Prostate gland (tissue), 2 donors: ENCODE data around the gene SLCO1B3. TPM values are rescaled to one million over a fixed set of nuclear protein-coding genes. Genes with fewer than 3 reads are reported as not detected.
A peak's percentile ranks its signal among the peaks of the same experiment; 100 is the strongest.

Source experiments
- DNase-seq: peaks from one replicate; pipeline ENCODE4 v3.0.0-alpha.2; 2019; ENCODE audit warnings: low spot score
- H3K27ac ChIP-seq, 2 donors: fragments of 200-600 bp; sonication (generic); 2 replicates each; pipeline ENCODE4 v1.5.1; 2017 to 2019
- H3K27me3 ChIP-seq: fragments of 200-600 bp; sonication (generic); replicated peaks from 2 replicates; pipeline ENCODE4 v1.5.1; 2019; ENCODE audit not compliant: insufficient read depth
- H3K36me3 ChIP-seq, 2 donors: fragments of 200-600 bp; sonication (generic); 1 replicate in 1 of 2; 2 replicates in 1 of 2; pipeline versions ENCODE4 v1.5.1 to v1.8.1; 2017 to 2019
- H3K4me1 ChIP-seq: fragments of 200-600 bp; sonication (generic); replicated peaks from 2 replicates; pipeline ENCODE4 v1.5.1; 2019
- H3K4me3 ChIP-seq, 2 donors: fragments of 200-600 bp; sonication (generic); 2 replicates each; pipeline ENCODE4 v1.5.1; 2017 to 2019
- H3K9me3 ChIP-seq: fragments of 200-600 bp; sonication (generic); 2 replicates; pipeline ENCODE4 v1.5.1; 2017
- POLR2A ChIP-seq: fragments of 450-650 bp; IDR thresholded peaks from one replicate; pipeline ENCODE4 v1.6.1; 2016; ENCODE audit warnings: antibody characterized with exemption, mild to moderate bottlenecking
- POLR2AphosphoS5 ChIP-seq: sonication (generic); formaldehyde crosslinking; IDR thresholded peaks from one replicate; pipeline ENCODE4 v1.6.1; 2017; ENCODE audit warnings: antibody characterized with exemption
- WGBS: methylation state at CpG from one replicate; pipeline ENCODE4 v1.1.5; 2018; 5-methylcytosine and 5-hydroxymethylcytosine counted together
- intact Hi-C: fragments of 100-400 bp; cut with DNase I; formaldehyde crosslinking; loops from one replicate; pipeline ENCODE4 v1.14.2; 2022
- total RNA-seq, 2 donors: library from RNA; depleted of rRNA; stranded (reverse); fragments of >200 nt; gene quantifications; one replicate each; pipeline ENCODE4 v1.1.0, GENCODE V29; 2016
- TF ChIP-seq, protein P1 (sequence below), 4 experiments: fragments of 200-600 bp in 2 of 4; fragments of 450-650 bp in 2 of 4; sonication (generic) in 2 of 4; IDR thresholded peaks; 1 replicate in 3 of 4; 2 replicates in 1 of 4; pipeline ENCODE4 v1.5.1; 2016 to 2019; ENCODE audit warnings: antibody characterized with exemption in 4 of 4, mild to moderate bottlenecking in 2 of 4, moderate library complexity in 2 of 4

The SLCO1B3 gene
- total RNA-seq, 2 donors from 2014 or later: 0.27 TPM; not detected in 1

DNA sequence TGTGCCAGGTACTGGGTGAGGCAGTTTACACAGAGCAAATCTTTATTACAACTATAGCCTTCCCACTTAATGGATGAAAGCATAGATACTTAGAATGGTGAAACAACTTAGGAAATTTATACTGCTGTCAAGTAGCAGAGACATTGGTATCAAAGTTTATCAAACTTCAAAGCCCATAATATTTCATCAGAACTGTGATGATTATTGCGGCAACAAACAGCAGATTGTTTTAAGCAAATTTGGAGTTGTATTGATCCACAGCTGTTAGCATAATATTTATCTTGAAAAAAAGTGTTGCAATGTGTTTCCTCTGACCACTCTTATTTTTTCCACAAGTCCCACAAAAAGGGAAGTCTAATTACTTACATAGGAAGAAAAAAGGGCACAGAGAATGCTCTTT is 2.0 kb upstream of the SLCO1B3 start:
- no peaks in the 10 kb centered on the region for H3K9me3 ChIP-seq
- H3K27ac ChIP-seq: no peak overlapping the region
- WGBS: 65% methylated on average over 1 of the region's 1 CpG
- H3K27me3 ChIP-seq: no peaks in the 10 kb centered on the region
- no peak overlapping the region for H3K4me3 ChIP-seq
- intact Hi-C loops: loop anchor here (10.0 kb wide), 1 partner anchor 1064 kb away; no protein-coding TSS in a partner anchor
- H3K36me3 ChIP-seq: no peaks in the 10 kb centered on the region
- H3K4me1 ChIP-seq: no peaks in the 10 kb centered on the region
- TF ChIP-seq POLR2A (no peak), POLR2AphosphoS5 (no peak)
- TF ChIP-seq, protein P1, sequence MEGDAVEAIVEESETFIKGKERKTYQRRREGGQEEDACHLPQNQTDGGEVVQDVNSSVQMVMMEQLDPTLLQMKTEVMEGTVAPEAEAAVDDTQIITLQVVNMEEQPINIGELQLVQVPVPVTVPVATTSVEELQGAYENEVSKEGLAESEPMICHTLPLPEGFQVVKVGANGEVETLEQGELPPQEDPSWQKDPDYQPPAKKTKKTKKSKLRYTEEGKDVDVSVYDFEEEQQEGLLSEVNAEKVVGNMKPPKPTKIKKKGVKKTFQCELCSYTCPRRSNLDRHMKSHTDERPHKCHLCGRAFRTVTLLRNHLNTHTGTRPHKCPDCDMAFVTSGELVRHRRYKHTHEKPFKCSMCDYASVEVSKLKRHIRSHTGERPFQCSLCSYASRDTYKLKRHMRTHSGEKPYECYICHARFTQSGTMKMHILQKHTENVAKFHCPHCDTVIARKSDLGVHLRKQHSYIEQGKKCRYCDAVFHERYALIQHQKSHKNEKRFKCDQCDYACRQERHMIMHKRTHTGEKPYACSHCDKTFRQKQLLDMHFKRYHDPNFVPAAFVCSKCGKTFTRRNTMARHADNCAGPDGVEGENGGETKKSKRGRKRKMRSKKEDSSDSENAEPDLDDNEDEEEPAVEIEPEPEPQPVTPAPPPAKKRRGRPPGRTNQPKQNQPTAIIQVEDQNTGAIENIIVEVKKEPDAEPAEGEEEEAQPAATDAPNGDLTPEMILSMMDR (IDR thresholded peaks at IDR 0.05): no peak
- DNase-seq: no peak

DNA sequence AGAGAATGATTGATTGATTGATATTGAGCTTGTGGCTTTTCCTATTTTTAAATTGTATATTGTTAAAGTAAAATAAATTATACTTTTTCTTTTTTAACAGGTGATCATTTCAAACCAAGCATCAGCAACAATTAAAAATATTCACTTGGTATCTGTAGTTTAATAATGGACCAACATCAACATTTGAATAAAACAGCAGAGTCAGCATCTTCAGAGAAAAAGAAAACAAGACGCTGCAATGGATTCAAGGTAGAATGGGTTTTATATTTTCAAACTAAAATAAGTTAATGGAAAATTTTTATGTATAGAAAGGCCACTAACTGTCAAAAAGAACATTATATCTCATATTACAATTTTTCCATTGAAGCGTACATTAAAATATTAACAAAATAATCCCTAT is 5.1 kb downstream of the SLCO1B3 start:
- intact Hi-C loops: no loop called here
- no peaks in the 10 kb centered on the region for H3K27me3 ChIP-seq
- H3K27ac ChIP-seq: no peak overlapping the region
- WGBS: 93% methylated on average over 2 of the region's 2 CpGs
- no peaks in the 10 kb centered on the region for H3K4me1 ChIP-seq
- H3K36me3 ChIP-seq: no peaks in the 10 kb centered on the region
- H3K9me3 ChIP-seq: no peaks in the 10 kb centered on the region
- DNase-seq: no peak
- TF ChIP-seq POLR2A (no peak), POLR2AphosphoS5 (no peak)
- TF ChIP-seq, protein P1 (IDR thresholded peaks at IDR 0.05): no peak
- no peak overlapping the region for H3K4me3 ChIP-seq

DNA sequence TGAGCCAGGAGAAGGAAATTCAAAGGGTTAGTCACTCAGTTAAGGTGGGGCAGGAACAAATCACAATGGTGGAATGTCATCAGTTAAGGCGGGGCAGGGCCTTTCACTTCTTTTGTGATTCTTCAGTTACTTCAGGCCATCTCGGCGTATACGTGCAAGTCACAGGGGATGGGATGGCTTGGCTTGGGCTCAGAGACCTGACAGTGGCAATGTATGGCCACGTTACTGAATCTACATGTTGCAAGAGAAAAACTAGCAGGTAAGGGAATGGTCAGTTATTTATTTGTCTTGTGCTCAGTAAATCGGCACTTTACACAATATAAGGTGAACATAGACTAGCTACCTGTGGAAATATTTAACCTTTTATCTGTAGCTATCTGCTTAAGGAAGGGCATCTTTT is 11.9 kb downstream of the SLCO1B3 start:
- TF ChIP-seq POLR2A (no peak), POLR2AphosphoS5 (no peak)
- TF ChIP-seq, protein P1 (IDR thresholded peaks at IDR 0.05): no peak
- intact Hi-C loops: no loop called here
- H3K27ac ChIP-seq: no peak overlapping the region
- no peaks in the 10 kb centered on the region for H3K36me3 ChIP-seq
- no peaks in the 10 kb centered on the region for H3K4me1 ChIP-seq
- H3K9me3 ChIP-seq: no peaks in the 10 kb centered on the region
- no peak overlapping the region for H3K4me3 ChIP-seq
- no peak for DNase-seq
- no peaks in the 10 kb centered on the region for H3K27me3 ChIP-seq
- 97% methylated on average over 6 of the region's 6 CpGs for WGBS

DNA sequence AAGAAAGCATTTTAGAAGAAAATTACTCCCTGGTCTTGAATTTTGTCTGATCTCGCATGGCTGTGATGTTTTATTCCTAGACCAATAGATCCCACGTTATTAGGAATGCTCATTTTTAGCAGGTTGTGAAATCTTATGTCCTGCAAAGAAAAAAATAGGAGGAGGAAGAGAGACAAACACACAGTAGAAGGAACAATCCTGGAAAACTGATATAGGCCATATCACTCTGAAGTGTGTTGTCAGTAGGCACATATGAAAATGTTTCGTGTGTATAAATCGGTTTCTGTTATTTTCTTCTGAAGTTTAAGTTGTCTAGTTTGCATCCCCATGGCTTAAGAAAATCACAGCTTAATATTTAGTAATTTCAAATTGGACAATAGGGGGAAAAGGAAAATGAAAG is 12.4 kb downstream of the SLCO1B3 start:
- TF ChIP-seq, protein P1 (IDR thresholded peaks at IDR 0.05): no peak
- TF ChIP-seq POLR2AphosphoS5 (no peak), POLR2A (no peak)
- no peak for DNase-seq
- WGBS: 72% methylated on average over 4 of the region's 4 CpGs
- no peak overlapping the region for H3K4me3 ChIP-seq
- no peaks in the 10 kb centered on the region for H3K9me3 ChIP-seq
- H3K36me3 ChIP-seq: no peaks in the 10 kb centered on the region
- no peaks in the 10 kb centered on the region for H3K4me1 ChIP-seq
- H3K27ac ChIP-seq: no peak overlapping the region
- H3K27me3 ChIP-seq: no peaks in the 10 kb centered on the region
- intact Hi-C loops: no loop called here

DNA sequence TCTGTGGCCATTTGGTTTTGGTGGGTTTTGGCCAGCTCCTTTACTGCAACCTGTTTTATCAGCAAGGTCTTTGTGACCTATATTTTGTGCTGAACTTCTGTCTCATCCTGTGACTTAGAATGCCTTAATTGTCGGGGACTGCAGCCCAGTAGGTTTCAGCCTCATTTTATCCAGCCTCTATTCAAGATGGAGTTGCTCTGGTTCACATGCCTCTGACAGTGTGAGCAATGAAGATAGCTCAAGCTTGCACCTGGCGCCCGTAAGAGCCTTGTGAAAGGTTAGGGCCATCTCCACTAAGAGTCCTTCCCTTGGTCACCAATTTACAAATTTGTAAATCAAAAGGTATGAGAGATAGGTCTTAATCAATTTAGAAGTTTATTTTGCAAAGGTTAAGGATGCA is 19.4 kb downstream of the SLCO1B3 start:
- Histone ChIP-seq H3K27ac (peak overlapping the region in 1 of 2 donors; percentile 14), H3K9me3 (no peaks in the 10 kb centered on the region), H3K36me3 (no peaks in the 10 kb centered on the region), H3K4me3 (no peak overlapping the region), H3K27me3 (no peaks in the 10 kb centered on the region), H3K4me1 (no peaks in the 10 kb centered on the region)
- no peak for TF ChIP-seq POLR2AphosphoS5
- no peak for TF ChIP-seq POLR2A
- intact Hi-C loops: no loop called here
- 71% methylated on average over 3 of the region's 3 CpGs for WGBS
- no peak for DNase-seq
